Measurements from ENCODE around the gene PPP3CA. TPM values are rescaled to one million over a fixed set of nuclear protein-coding genes. Genes with fewer than 3 reads are reported as not detected.

The PPP3CA gene
- total and polyA plus RNA-seq, 2 of the 8 experiments (the other 6 are each of a cell fraction or from before 2014, with no cell fraction given): 7.9 to 35.0 TPM

- no peak for TF ChIP-seq TBP (IDR thresholded peaks at IDR 0.05; ENCODE audit: low read depth, low read length)
- no peak for TF ChIP-seq RFX5 (IDR thresholded peaks at IDR 0.05; ENCODE audit: borderline replicate concordance, low read depth, low read length)
- no peak for TF ChIP-seq CBX5 (IDR thresholded peaks at IDR 0.05; ENCODE audit: low read depth, low read length)
- TF ChIP-seq RBBP5 (IDR thresholded peaks at IDR 0.05; ENCODE audit: borderline replicate concordance, low read depth, low read length): no peak
- no peak for TF ChIP-seq RNF2 (IDR thresholded peaks at IDR 0.05; ENCODE audit: borderline replicate concordance, low read depth, low read length, missing control alignments, poor library complexity, severe bottlenecking)
- no peak for TF ChIP-seq CTCF (IDR thresholded peaks at IDR 0.05; ENCODE audit: control extremely low read depth in 1 of 3, insufficient read depth in 1 of 3, low read depth in 1 of 3, low read length in 3 of 3)
- no peak for TF ChIP-seq CEBPB (IDR thresholded peaks at IDR 0.05; ENCODE audit: low read depth, low read length)
These were observed 314.8 kb downstream of the PPP3CA start (continued) for GRCh38 chr4:101032541-101032940.

Measured in H1 (cell line).